ENCODE measurements around the gene TCF4.

TCF4 gene

GRCh38 chr18:55509631-55510324, 78.2 kb downstream of the TCF4 start:
- no peak overlapping the region for H3K4me3 ChIP-seq (ENCODE audit: insufficient read depth, low read depth, low read length, poor library complexity, severe bottlenecking)
- H3K36me3 ChIP-seq (ENCODE audit: control insufficient read depth, insufficient read depth, low read length): no peaks in the 10 kb centered on the region
- H3K27ac ChIP-seq (ENCODE audit: insufficient read depth, low read length, poor library complexity, severe bottlenecking): no peak overlapping the region
- DNase-seq: no peak
- no peaks in the 10 kb centered on the region for H3K4me1 ChIP-seq (ENCODE audit: control insufficient read depth, insufficient read depth, low read length, poor library complexity, severe bottlenecking)
- H3K9me3 ChIP-seq (ENCODE audit: control insufficient read depth, low read length): no peaks in the 10 kb centered on the region
- H3K27me3 ChIP-seq (replicated peaks; ENCODE audit: control insufficient read depth, insufficient read depth, low read length, poor library complexity, severe bottlenecking): no peaks in the 10 kb centered on the region

- Histone ChIP-seq H3K36me3 (ENCODE audit: control insufficient read depth, insufficient read depth, low read length) (no peaks in the 10 kb centered on the region), H3K27me3 (replicated peaks; ENCODE audit: control insufficient read depth, insufficient read depth, low read length, poor library complexity, severe bottlenecking) (no peaks in the 10 kb centered on the region), H3K27ac (ENCODE audit: insufficient read depth, low read length, poor library complexity, severe bottlenecking) (no peak overlapping the region), H3K4me1 (ENCODE audit: control insufficient read depth, insufficient read depth, low read length, poor library complexity, severe bottlenecking) (no peaks in the 10 kb centered on the region), H3K9me3 (ENCODE audit: control insufficient read depth, low read length) (no peaks in the 10 kb centered on the region), H3K4me3 (ENCODE audit: insufficient read depth, low read depth, low read length, poor library complexity, severe bottlenecking) (no peak overlapping the region)
- no peak for DNase-seq
These were observed 79.3 kb downstream of the TCF4 start for GRCh38 chr18:55508651-55509050.

- Histone ChIP-seq H3K9me3 (ENCODE audit: control insufficient read depth, low read length) (no peaks in the 10 kb centered on the region), H3K4me1 (ENCODE audit: control insufficient read depth, insufficient read depth, low read length, poor library complexity, severe bottlenecking) (no peaks in the 10 kb centered on the region), H3K36me3 (ENCODE audit: control insufficient read depth, insufficient read depth, low read length) (no peaks in the 10 kb centered on the region), H3K27ac (ENCODE audit: insufficient read depth, low read length, poor library complexity, severe bottlenecking) (no peak overlapping the region), H3K27me3 (replicated peaks; ENCODE audit: control insufficient read depth, insufficient read depth, low read length, poor library complexity, severe bottlenecking) (no peaks in the 10 kb centered on the region), H3K4me3 (ENCODE audit: insufficient read depth, low read depth, low read length, poor library complexity, severe bottlenecking) (no peak overlapping the region)
- no peak for DNase-seq
These were observed 81.9 kb downstream of the TCF4 start for GRCh38 chr18:55506074-55506473.

- H3K9me3 ChIP-seq (ENCODE audit: control insufficient read depth, low read length): no peaks in the 10 kb centered on the region
- H3K27ac ChIP-seq (ENCODE audit: insufficient read depth, low read length, poor library complexity, severe bottlenecking): no peak overlapping the region
- H3K27me3 ChIP-seq (replicated peaks; ENCODE audit: control insufficient read depth, insufficient read depth, low read length, poor library complexity, severe bottlenecking): no peaks in the 10 kb centered on the region
- no peaks in the 10 kb centered on the region for H3K36me3 ChIP-seq (ENCODE audit: control insufficient read depth, insufficient read depth, low read length)
- no peaks in the 10 kb centered on the region for H3K4me1 ChIP-seq (ENCODE audit: control insufficient read depth, insufficient read depth, low read length, poor library complexity, severe bottlenecking)
- DNase-seq: no peak
- no peak overlapping the region for H3K4me3 ChIP-seq (ENCODE audit: insufficient read depth, low read depth, low read length, poor library complexity, severe bottlenecking)
These were observed 83.2 kb downstream of the TCF4 start for GRCh38 chr18:55504808-55505207.

- H3K27me3 ChIP-seq (replicated peaks; ENCODE audit: control insufficient read depth, insufficient read depth, low read length, poor library complexity, severe bottlenecking): no peaks in the 10 kb centered on the region
- H3K9me3 ChIP-seq (ENCODE audit: control insufficient read depth, low read length): no peaks in the 10 kb centered on the region
- no peak overlapping the region for H3K4me3 ChIP-seq (ENCODE audit: insufficient read depth, low read depth, low read length, poor library complexity, severe bottlenecking)
- no peaks in the 10 kb centered on the region for H3K4me1 ChIP-seq (ENCODE audit: control insufficient read depth, insufficient read depth, low read length, poor library complexity, severe bottlenecking)
- DNase-seq: no peak
- no peaks in the 10 kb centered on the region for H3K36me3 ChIP-seq (ENCODE audit: control insufficient read depth, insufficient read depth, low read length)
- H3K27ac ChIP-seq (ENCODE audit: insufficient read depth, low read length, poor library complexity, severe bottlenecking): no peak overlapping the region
These were observed 84.7 kb downstream of the TCF4 start for GRCh38 chr18:55503167-55503820.

- H3K36me3 ChIP-seq (ENCODE audit: control insufficient read depth, insufficient read depth, low read length): no peaks in the 10 kb centered on the region
- H3K27ac ChIP-seq (ENCODE audit: insufficient read depth, low read length, poor library complexity, severe bottlenecking): no peak overlapping the region
- no peaks in the 10 kb centered on the region for H3K27me3 ChIP-seq (replicated peaks; ENCODE audit: control insufficient read depth, insufficient read depth, low read length, poor library complexity, severe bottlenecking)
- no peaks in the 10 kb centered on the region for H3K9me3 ChIP-seq (ENCODE audit: control insufficient read depth, low read length)
- H3K4me1 ChIP-seq (ENCODE audit: control insufficient read depth, insufficient read depth, low read length, poor library complexity, severe bottlenecking): no peaks in the 10 kb centered on the region
- DNase-seq: no peak
- H3K4me3 ChIP-seq (ENCODE audit: insufficient read depth, low read depth, low read length, poor library complexity, severe bottlenecking): no peak overlapping the region
These were observed 85.8 kb downstream of the TCF4 start for GRCh38 chr18:55501982-55502710.

- Histone ChIP-seq H3K27ac (ENCODE audit: insufficient read depth, low read length, poor library complexity, severe bottlenecking) (no peak overlapping the region), H3K36me3 (ENCODE audit: control insufficient read depth, insufficient read depth, low read length) (no peaks in the 10 kb centered on the region), H3K27me3 (replicated peaks; ENCODE audit: control insufficient read depth, insufficient read depth, low read length, poor library complexity, severe bottlenecking) (no peaks in the 10 kb centered on the region), H3K4me3 (ENCODE audit: insufficient read depth, low read depth, low read length, poor library complexity, severe bottlenecking) (no peak overlapping the region), H3K4me1 (ENCODE audit: control insufficient read depth, insufficient read depth, low read length, poor library complexity, severe bottlenecking) (no peaks in the 10 kb centered on the region), H3K9me3 (ENCODE audit: control insufficient read depth, low read length) (no peaks in the 10 kb centered on the region)
- DNase-seq: no peak
These were observed 86.4 kb downstream of the TCF4 start for GRCh38 chr18:55501579-55501978.

GRCh38 chr18:55500316-55501086, 87.5 kb downstream of the TCF4 start:
- Histone ChIP-seq H3K4me3 (ENCODE audit: insufficient read depth, low read depth, low read length, poor library complexity, severe bottlenecking) (no peak overlapping the region), H3K27ac (ENCODE audit: insufficient read depth, low read length, poor library complexity, severe bottlenecking) (no peak overlapping the region)
- no peak for DNase-seq

GRCh38 chr18:55499526-55499925, 88.5 kb downstream of the TCF4 start:
- Histone ChIP-seq H3K9me3 (ENCODE audit: control insufficient read depth, low read length) (no peaks in the 10 kb centered on the region), H3K27ac (ENCODE audit: insufficient read depth, low read length, poor library complexity, severe bottlenecking) (no peak overlapping the region), H3K4me3 (ENCODE audit: insufficient read depth, low read depth, low read length, poor library complexity, severe bottlenecking) (no peak overlapping the region), H3K36me3 (ENCODE audit: control insufficient read depth, insufficient read depth, low read length) (no peaks in the 10 kb centered on the region), H3K27me3 (replicated peaks; ENCODE audit: control insufficient read depth, insufficient read depth, low read length, poor library complexity, severe bottlenecking) (no peaks in the 10 kb centered on the region), H3K4me1 (ENCODE audit: control insufficient read depth, insufficient read depth, low read length, poor library complexity, severe bottlenecking) (no peaks in the 10 kb centered on the region)
- no peak for DNase-seq

More at GRCh38 chr18:55500316-55501086, 87.5 kb downstream of the TCF4 start:
- no peaks in the 10 kb centered on the region for H3K27me3 ChIP-seq (replicated peaks; ENCODE audit: control insufficient read depth, insufficient read depth, low read length, poor library complexity, severe bottlenecking)
- H3K36me3 ChIP-seq (ENCODE audit: control insufficient read depth, insufficient read depth, low read length): no peaks in the 10 kb centered on the region
- no peaks in the 10 kb centered on the region for H3K4me1 ChIP-seq (ENCODE audit: control insufficient read depth, insufficient read depth, low read length, poor library complexity, severe bottlenecking)
- no peaks in the 10 kb centered on the region for H3K9me3 ChIP-seq (ENCODE audit: control insufficient read depth, low read length)
